HEK293 (cell line): ENCODE data around the gene DDIT3.
A peak's percentile ranks its signal among the peaks of the same experiment; 100 is the strongest.

Experiments used
- CTCF ChIA-PET: fragments of 350-600 bp; formaldehyde crosslinking; extraction: SDS; loops from one replicate; lab custom pipeline; 2021; ENCODE audit warnings: antibody characterized with exemption; lab: Yijun Ruan, JAX
- POLR2A ChIA-PET: fragments of 300-600 bp; formaldehyde crosslinking; extraction: SDS; loops from one replicate; lab custom pipeline; 2020; ENCODE audit warnings: antibody characterized with exemption, inconsistent platforms; lab: Yijun Ruan, JAX
- H3K27ac ChIP-seq: fragments of 200-500 bp; sonication (Bioruptor generic); 2 replicates; pipeline ENCODE4 v1.5.1; 2014; ENCODE audit warnings: low read depth, low read length, control low read depth, inconsistent platforms; ENCODE audit errors: extremely low read depth
- H3K36me3 ChIP-seq, 2 experiments: fragments of 200-500 bp in 1 of 2; sonication (Bioruptor generic) in 1 of 2; 1 replicate in 1 of 2; 2 replicates in 1 of 2; pipeline ENCODE4 v1.5.1; 2014 to 2017; ENCODE audit warnings: inconsistent platforms in 2 of 2, low read length in 2 of 2; ENCODE audit not compliant: control insufficient read depth in 2 of 2, insufficient read depth in 1 of 2
- H3K4me1 ChIP-seq: fragments of 200-500 bp; sonication (Bioruptor generic); 2 replicates; pipeline ENCODE4 v1.5.1; 2014; ENCODE audit warnings: mild to moderate bottlenecking, low read length, inconsistent platforms; ENCODE audit not compliant: control insufficient read depth, insufficient read depth
- H3K4me3 ChIP-seq: 2 replicates; pipeline ENCODE4 v1.5.1; 2011; ENCODE audit warnings: low read depth, mild to moderate bottlenecking, control low read depth, low read length, moderate library complexity
- H3K9me3 ChIP-seq: fragments of 200-500 bp; sonication (Bioruptor generic); 2 replicates; pipeline ENCODE4 v1.5.1; 2014; ENCODE audit warnings: low read depth, low read length, inconsistent platforms; ENCODE audit not compliant: control insufficient read depth, insufficient read depth
- AEBP2 ChIP-seq: fragments of 450-650 bp; formaldehyde crosslinking; IDR thresholded peaks from 2 replicates; pipeline ENCODE4 v1.5.1; 2016; ENCODE audit warnings: missing biosample characterization, missing genetic modification characterization, borderline replicate concordance
- BCL11B ChIP-seq: fragments of 450-650 bp; formaldehyde crosslinking; IDR thresholded peaks from 2 replicates; pipeline ENCODE4 v1.5.1; 2016; ENCODE audit warnings: low read depth, missing biosample characterization, missing genetic modification characterization
- FEZF1 ChIP-seq: fragments of 450-650 bp; formaldehyde crosslinking; IDR thresholded peaks from 2 replicates; pipeline ENCODE4 v1.5.1; 2016; ENCODE audit warnings: missing biosample characterization, missing genetic modification characterization
- GLIS2 ChIP-seq: fragments of 450-650 bp; formaldehyde crosslinking; IDR thresholded peaks from 2 replicates; pipeline ENCODE4 v1.5.1; 2016; ENCODE audit warnings: missing biosample characterization, missing genetic modification characterization
- IKZF3 ChIP-seq: fragments of 450-650 bp; IDR thresholded peaks from 2 replicates; pipeline ENCODE4 v1.5.0; 2018; ENCODE audit warnings: missing biosample characterization, mild to moderate bottlenecking, missing genetic modification characterization, moderate library complexity
- MEIS1 ChIP-seq: sonication (generic); formaldehyde crosslinking; IDR thresholded peaks from 2 replicates; pipeline ENCODE4 v1.8.1; 2022; ENCODE audit warnings: missing genetic modification reagents, mild to moderate bottlenecking, borderline replicate concordance
- PRDM1 ChIP-seq: fragments of 450-650 bp; formaldehyde crosslinking; IDR thresholded peaks from 2 replicates; pipeline ENCODE4; 2016; ENCODE audit warnings: missing biosample characterization, missing genetic modification characterization
- PRDM10 ChIP-seq: fragments of 450-650 bp; formaldehyde crosslinking; IDR thresholded peaks from 2 replicates; pipeline ENCODE4 v1.5.1; 2016; ENCODE audit warnings: missing biosample characterization, missing genetic modification characterization
- SP2 ChIP-seq: fragments of 450-650 bp; formaldehyde crosslinking; IDR thresholded peaks from 2 replicates; pipeline ENCODE4 v1.5.1; 2016; ENCODE audit warnings: missing biosample characterization, missing genetic modification characterization
- WT1 ChIP-seq: fragments of 450-650 bp; formaldehyde crosslinking; IDR thresholded peaks from 2 replicates; pipeline ENCODE4 v1.5.1; 2016; ENCODE audit warnings: missing biosample characterization, missing genetic modification characterization
- ZNF10 ChIP-seq: fragments of 450-650 bp; formaldehyde crosslinking; IDR thresholded peaks from 2 replicates; pipeline ENCODE4 v1.5.1; 2017; ENCODE audit warnings: missing biosample characterization, missing genetic modification characterization
- ZNF121 ChIP-seq: fragments of 450-650 bp; formaldehyde crosslinking; IDR thresholded peaks from 2 replicates; pipeline ENCODE4 v1.5.1; 2016; ENCODE audit warnings: missing biosample characterization, missing genetic modification characterization
- ZNF175 ChIP-seq: fragments of 450-650 bp; formaldehyde crosslinking; IDR thresholded peaks from 2 replicates; pipeline ENCODE4 v1.5.1; 2016; ENCODE audit warnings: missing biosample characterization, missing genetic modification characterization
- ZNF335 ChIP-seq: fragments of 450-650 bp; formaldehyde crosslinking; conservative IDR thresholded peaks from 2 replicates; pipeline ENCODE4 v1.5.1; 2016; ENCODE audit warnings: missing biosample characterization, missing genetic modification characterization
- ZNF391 ChIP-seq: fragments of 450-650 bp; formaldehyde crosslinking; IDR thresholded peaks from 2 replicates; pipeline ENCODE4 v1.5.1; 2016; ENCODE audit warnings: low read depth, missing biosample characterization, missing genetic modification characterization, borderline replicate concordance
- ZNF423 ChIP-seq: fragments of 450-650 bp; formaldehyde crosslinking; IDR thresholded peaks from 2 replicates; pipeline ENCODE4 v1.5.1; 2016; ENCODE audit warnings: missing biosample characterization, missing genetic modification characterization
- ZNF473 ChIP-seq: fragments of 450-650 bp; formaldehyde crosslinking; IDR thresholded peaks from 2 replicates; pipeline ENCODE4 v1.5.1; 2017; ENCODE audit warnings: missing biosample characterization, missing genetic modification characterization
- ZNF513 ChIP-seq: fragments of 450-650 bp; IDR thresholded peaks from 2 replicates; pipeline ENCODE4 v1.5.1; 2018; ENCODE audit warnings: missing biosample characterization, missing genetic modification characterization
- ZNF514 ChIP-seq: fragments of 450-650 bp; formaldehyde crosslinking; IDR thresholded peaks from 2 replicates; pipeline ENCODE4 v1.5.1; 2016; ENCODE audit warnings: missing biosample characterization, missing genetic modification characterization
- ZNF530 ChIP-seq: fragments of 450-650 bp; formaldehyde crosslinking; IDR thresholded peaks from 2 replicates; pipeline ENCODE4 v1.5.1; 2016; ENCODE audit warnings: low read depth, missing biosample characterization, missing genetic modification characterization
- ZNF560 ChIP-seq: fragments of 450-650 bp; formaldehyde crosslinking; IDR thresholded peaks from 2 replicates; pipeline ENCODE4 v1.5.1; 2017; ENCODE audit warnings: missing biosample characterization, missing genetic modification characterization, borderline replicate concordance
- ZNF585B ChIP-seq: fragments of 450-650 bp; formaldehyde crosslinking; IDR thresholded peaks from 2 replicates; pipeline ENCODE4 v1.5.1; 2016; ENCODE audit warnings: missing biosample characterization, missing genetic modification characterization
- ZNF623 ChIP-seq: fragments of 450-650 bp; formaldehyde crosslinking; IDR thresholded peaks from 2 replicates; pipeline ENCODE4 v1.5.1; 2016; ENCODE audit warnings: missing biosample characterization, missing genetic modification characterization
- ZNF645 ChIP-seq: fragments of 450-650 bp; formaldehyde crosslinking; IDR thresholded peaks from 2 replicates; pipeline ENCODE4; 2016; ENCODE audit warnings: missing biosample characterization, missing genetic modification characterization
- ZNF776 ChIP-seq: fragments of 450-650 bp; formaldehyde crosslinking; IDR thresholded peaks from 2 replicates; pipeline ENCODE4 v1.5.0; 2017; ENCODE audit warnings: missing biosample characterization, missing genetic modification characterization, borderline replicate concordance

DDIT3 gene

GRCh38 chr12:57521525-57522010 is 1.3 kb upstream of the DDIT3 start (continued):
- TF ChIP-seq ZNF391 (0 out of 2 replicates have a peak, but pooled peaks have one; percentile 53), BCL11B (tag by site-specific recombination) (no peak)
- TF ChIP-seq, all 188 proteins: peak for 5

- POLR2A ChIA-PET = interaction anchor here (0.6 to 2.2 kb wide), 14 partner anchors 8 to 1216 kb away, joined by 3 to 13 read pairs (median 4); partner anchors contain the start of genes CTDSP2, DCTN2 and GLI1
- H3K36me3 ChIP-seq = peaks cover 16 to 57% of the 10 kb centered on the region in 2 experiments
- no peaks in the 10 kb centered on the region for H3K9me3 ChIP-seq
- H3K4me1 ChIP-seq = peaks cover 13% of the 10 kb centered on the region
- CTCF ChIA-PET = interaction anchor here (1.4 kb wide), 1 partner anchor 64 kb away, joined by 5 read pairs; no protein-coding TSS in a partner anchor
- peak overlapping the region; percentile 79 for H3K4me3 ChIP-seq
- peak overlapping the region; percentile 86 for H3K27ac ChIP-seq
- no peak for TF ChIP-seq ZNF513
- peak; percentile 81 for TF ChIP-seq PRDM10 (tag by site-specific recombination)
- TF ChIP-seq ZNF423 (tag by site-specific recombination) = 0 out of 2 replicates have a peak, but pooled peaks have one; percentile 4
- TF ChIP-seq AEBP2 (tag by site-specific recombination) = no peak
- TF ChIP-seq ZNF121 (tag by site-specific recombination) = no peak
- no peak for TF ChIP-seq ZNF585B
- peak; percentile 40; the same call in 1 of the 2 replicates for TF ChIP-seq GLIS2 (tag by site-specific recombination)
Observed at GRCh38 chr12:57519796-57520052, 590 bp downstream of the DDIT3 start.

- Histone ChIP-seq H3K4me3 (peak overlapping the region; percentile 79), H3K9me3 (no peaks in the 10 kb centered on the region), H3K36me3 (peaks cover 21 to 57% of the 10 kb centered on the region in 2 experiments), H3K4me1 (peaks cover 13% of the 10 kb centered on the region), H3K27ac (peak overlapping the region; percentile 86)
- CTCF ChIA-PET = interaction anchor here (1.4 kb wide), 1 partner anchor 65 kb away, joined by 5 read pairs; no protein-coding TSS in a partner anchor
- POLR2A ChIA-PET = interaction anchor here (0.6 to 2.2 kb wide), 11 partner anchors 7 to 1216 kb away, joined by 3 to 13 read pairs (median 5); partner anchors contain the start of genes DCTN2 and GLI1
- TF ChIP-seq PRDM1 (tag by site-specific recombination) (peak; percentile 92), ZNF10 (no peak), ZNF175 (tag by site-specific recombination) (no peak), ZNF560 (tag by site-specific recombination) (no peak), ZNF645 (tag by site-specific recombination) (no peak), ZNF473 (tag by site-specific recombination) (no peak), IKZF3 (tag by site-specific recombination) (peak; percentile 77), FEZF1 (tag by site-specific recombination) (peak; percentile 88; the same call in 1 of the 2 replicates), ZNF623 (tag by site-specific recombination) (no peak), ZNF335 (tag by site-specific recombination) (no peak), WT1 (tag by site-specific recombination) (peak; percentile 16; the same call in 1 of the 2 replicates), MEIS1 (CRISPR knock-in tag) (no peak), ZNF530 (tag by site-specific recombination) (no peak), ZNF514 (tag by site-specific recombination) (no peak), SP2 (tag by site-specific recombination) (no peak), ZNF776 (tag by site-specific recombination) (no peak)
Observed at GRCh38 chr12:57518920-57519795, 1.2 kb downstream of the DDIT3 start.
